Hippocampal formation (tissue), 2 donors: ENCODE measurements around the gene UBA3.
A peak's percentile ranks its signal among the peaks of the same experiment; 100 is the strongest.

Experiments used
- DNase-seq, 2 donors: peaks; one replicate each; lab custom pipeline; 2025; lab: John Stamatoyannopoulos, UW

Gene UBA3

DNA sequence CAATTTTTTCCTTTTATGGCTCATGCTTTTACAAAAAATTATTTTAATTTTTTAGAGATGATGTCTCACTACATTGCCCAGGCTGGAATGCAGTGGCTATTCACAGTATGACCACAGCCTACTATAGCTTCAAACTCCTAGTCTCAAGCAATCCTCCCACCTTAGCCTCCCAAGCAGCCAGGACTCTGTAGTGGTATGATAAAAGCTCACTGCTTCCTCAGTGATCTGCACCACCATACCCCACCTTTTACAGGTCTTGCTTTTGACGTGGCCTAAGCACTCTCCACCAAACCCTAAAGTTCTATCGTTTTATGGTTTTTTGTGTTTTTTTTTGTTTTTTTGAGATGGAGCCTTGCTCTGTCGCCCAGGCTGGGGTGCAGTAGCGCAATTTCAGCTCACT lies 14.0 kb downstream of the UBA3 start:
- DNase-seq, result no peak

DNA sequence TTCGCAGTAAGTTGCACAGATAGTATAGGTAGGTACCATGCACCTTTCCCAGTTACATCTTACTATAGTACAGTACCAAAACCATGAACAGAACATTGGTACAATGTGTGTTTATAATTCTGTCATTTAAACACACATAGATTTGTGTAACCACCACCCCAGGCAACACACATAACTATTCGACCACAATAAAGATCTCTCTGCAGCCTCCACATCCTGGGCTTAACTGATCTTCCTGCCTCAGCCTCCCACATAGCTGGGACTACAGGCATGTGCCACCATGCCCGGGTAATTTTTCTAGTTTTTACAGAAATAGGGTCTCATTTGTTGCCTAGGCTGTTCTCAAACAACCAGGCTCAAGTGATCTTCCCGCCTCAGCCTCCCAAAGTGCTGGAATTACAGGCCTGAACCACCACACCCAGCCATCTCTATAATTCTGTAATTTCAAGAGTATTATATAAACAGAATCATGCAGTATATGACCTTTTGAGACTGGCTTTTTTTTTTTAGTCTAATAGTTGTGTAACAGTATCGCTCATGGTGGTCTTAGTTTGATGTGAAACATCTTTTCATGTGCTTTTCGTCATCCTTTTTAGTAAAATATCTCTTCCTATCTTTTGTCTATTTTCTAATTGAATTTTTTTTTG lies 14.7 kb downstream of the UBA3 start:
- DNase-seq, result no peak

DNA sequence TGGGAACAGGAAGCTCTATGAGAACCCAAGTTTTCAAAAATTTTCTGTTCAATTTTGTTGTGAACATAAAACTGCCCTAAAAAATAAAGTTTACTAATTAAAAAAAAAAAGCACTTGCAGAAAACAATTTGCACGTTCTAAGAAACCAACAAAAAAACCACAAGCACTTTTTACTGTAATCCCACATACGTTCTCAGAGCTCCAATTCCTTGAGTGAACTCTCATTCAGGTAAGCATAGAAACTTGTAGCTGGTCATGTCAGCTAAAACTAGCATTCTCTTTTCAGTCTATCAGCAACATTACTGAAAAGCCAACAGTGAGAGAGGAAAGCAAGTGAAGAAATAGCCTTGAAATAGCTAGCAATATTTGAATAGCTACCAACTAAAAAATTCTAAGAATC lies 16.5 kb downstream of the UBA3 start:
- no peak for DNase-seq

DNA sequence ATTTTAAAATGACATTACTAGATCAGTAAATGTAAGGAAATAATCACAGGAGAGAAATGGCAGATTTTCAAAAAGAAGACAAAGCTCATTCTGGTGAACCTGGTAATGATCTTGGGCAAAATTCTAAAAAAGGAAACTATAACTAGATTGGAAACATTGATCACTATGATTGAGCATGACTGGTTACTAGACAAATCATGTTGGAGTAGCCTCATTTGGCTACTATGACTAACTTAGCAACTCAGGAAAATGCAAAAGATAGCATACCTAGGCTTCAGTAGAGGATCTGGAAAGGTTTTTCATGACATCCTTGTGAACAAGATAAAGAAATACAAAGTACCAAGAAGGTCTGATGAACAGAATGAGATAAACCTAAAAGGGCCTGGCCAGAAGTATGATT lies 20.5 kb downstream of the UBA3 start:
- no peak for DNase-seq

DNA sequence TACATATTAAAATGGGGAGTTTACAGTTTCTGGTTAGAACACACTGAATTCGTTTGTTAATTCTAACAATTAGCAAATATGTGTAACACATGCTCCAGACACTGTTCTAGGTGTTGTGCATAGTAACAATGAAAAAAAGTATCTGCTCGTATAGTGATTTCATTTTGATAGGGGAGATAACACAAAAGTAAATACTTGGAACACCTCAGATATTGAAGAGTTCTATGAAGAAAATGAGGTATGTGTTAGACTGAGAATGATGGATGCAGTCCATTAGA lies 21.3 kb downstream of the UBA3 start:
- no peak for DNase-seq

DNA sequence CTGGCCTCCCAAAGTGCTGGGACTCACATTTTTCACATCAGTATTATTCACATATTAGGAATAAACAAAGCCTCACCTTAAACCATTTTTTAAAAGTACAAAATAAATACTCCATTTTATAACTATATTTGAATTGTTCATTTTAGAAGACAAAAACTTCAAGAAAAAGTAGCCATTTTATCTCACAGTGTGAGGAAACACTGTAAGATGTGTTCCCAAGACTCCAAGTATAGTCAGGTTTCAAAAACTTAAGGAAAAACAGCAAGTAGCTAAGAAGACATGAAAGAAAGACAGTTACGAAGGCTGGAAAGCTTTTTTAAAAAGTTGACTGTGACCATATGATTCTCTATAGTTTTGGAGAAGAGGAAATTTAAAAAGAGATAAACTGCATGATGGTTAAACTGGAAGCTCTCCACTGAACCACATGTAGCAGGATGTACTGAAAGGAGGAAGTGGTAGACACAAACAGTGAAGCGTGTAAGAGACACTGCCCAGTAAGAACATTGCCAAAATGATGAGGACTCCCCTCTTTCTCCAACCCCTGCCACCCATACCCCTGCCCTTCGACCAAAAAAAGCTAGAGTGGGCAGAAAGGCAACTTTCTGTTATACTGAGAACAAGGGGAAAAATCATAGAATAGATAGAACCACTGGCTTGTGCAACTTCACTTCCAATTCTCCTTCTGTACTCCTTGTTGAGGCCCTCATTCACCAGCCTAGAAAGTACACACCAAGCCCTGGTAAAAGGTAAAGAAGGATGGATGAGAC lies 21.8 kb downstream of the UBA3 start:
- no peak for DNase-seq

DNA sequence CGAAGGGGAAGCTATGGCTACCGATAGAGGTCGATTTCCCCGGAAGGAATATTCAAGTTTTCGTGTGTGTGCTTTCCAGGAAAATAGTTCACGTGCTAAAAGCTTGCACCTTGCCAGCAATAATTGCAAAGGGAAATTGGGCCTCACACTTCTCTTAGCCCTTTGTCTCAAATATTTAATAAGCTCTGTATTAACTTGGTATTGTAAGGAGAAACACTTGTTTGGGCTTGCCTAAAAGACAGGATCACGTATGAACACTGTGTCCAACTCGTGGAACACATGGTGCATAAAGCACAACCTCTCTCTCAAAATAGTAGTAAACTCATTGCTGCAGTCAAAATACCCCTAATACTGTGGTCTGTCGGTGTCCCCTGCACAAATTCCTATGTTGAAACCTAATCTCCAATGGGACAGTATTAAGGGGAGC lies 27.7 kb downstream of the UBA3 start:
- no peak for DNase-seq

DNA sequence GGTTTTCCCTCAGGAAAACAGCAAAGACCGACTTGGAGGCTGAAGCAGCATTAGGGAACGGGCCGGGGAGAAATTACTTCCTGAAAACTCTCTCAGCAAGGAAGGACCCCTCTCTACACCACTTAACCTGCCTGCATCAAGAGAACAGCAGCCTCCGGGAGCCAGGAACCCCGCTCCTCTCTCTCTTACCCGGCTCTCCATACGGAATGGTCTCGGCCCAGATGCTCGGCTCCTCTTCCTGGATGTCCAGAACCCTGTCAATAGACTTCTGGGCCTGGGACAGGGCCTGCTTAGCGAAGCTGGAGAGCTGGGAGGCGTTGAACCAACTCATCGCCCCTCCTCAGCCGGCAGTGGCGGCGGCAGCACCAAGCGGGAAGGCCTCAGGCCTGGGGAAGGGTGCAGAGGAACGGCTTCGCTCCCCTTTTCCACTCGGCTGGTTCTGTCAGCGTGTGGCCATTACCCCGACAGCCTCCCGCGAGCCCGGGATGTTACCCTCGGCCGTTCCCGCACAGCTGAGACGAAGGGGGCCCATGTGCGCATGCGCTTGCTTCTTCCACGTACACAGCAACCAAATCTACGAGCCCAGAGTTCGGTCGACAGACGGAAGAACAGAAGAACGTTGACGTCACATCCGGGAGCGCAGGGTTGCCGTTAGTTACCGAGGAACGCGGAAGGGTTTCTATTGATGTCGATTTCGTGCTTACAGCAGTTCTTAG lies 28.3 kb downstream of the UBA3 start, which contains the start of gene TMF1:
Gene TMF1, minus strand, starts transcription at position 578 of the 716 bp plus-strand sequence. Its CDS starts 247 bp downstream, at position 331.
- no peak for DNase-seq

DNA sequence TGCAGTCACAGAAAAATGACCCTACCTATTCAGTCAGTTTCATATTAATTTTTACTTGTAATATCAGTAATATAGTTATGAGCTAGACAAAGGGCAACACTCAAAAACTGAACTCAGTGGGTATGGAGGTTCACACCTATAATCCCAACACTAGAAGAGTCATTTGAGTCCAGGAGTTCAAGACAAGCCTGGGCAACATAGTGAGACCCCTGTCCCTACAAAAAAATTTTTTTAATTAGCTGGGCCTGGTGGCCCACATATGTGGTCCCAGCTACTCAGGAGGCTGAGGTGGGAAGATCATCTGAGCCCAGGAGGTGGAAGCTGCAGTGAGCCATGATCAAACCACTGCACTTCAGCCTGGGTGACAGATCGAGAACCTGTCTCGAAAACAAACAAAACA lies 31.2 kb downstream of the UBA3 start:
- DNase-seq, result no peak

DNA sequence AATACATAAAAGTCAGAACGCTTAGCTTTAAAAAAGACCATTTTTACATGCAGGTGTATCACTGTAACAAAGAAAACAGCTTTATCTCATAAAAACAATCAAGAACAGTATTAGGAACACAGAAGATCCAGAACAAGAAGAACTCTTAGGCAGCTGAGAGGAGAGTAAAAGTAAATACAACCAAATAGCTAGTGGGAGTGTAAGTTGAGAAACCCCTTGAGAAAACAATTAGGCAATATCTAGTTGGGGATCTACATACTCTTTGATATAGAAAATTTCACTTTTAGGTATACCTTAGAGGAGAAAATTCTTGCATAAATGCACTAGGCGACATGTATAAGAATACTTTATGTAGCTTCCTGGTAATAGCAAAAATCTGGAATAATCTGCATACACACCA lies 35.6 kb downstream of the UBA3 start:
- no peak for DNase-seq

DNA sequence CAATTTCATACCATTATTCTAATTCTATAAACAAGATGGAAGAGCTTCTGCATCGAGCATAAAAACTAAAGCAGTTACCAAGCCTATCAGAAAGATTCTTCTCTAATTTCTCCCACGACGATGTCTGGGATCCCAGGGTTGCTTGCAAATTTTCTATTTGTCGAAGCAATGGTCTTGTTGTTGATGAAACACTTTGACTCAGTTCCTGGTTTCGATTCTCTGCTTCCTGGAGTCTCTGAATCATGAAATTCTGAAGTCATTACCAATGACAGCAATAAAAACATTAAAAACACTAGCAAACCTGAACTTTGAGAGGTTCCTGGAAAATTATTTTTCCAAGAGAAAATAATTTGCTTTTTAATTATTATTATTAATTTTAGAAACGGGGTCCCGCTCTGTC lies 46.7 kb downstream of the UBA3 start:
- DNase-seq, result no peak

DNA sequence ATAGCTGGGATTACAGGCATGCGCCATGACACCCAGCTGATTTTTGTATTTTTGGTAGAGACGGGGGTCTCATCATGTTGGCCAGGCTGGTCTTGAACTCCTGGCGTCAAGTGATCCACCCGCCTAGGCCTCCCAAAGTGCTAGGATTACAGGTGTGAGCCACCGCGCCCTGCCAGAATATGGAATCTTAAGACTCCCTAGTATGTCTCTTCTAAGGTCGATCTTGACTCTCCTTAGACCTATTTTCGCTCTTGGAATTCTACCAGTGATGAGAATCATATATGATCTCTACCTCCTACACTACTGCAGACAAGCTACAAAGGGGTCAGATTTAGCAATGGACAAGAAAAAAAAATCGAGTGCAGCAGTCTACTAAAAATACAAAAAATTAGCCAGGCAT lies 47.4 kb downstream of the UBA3 start:
- DNase-seq, result no peak

DNA sequence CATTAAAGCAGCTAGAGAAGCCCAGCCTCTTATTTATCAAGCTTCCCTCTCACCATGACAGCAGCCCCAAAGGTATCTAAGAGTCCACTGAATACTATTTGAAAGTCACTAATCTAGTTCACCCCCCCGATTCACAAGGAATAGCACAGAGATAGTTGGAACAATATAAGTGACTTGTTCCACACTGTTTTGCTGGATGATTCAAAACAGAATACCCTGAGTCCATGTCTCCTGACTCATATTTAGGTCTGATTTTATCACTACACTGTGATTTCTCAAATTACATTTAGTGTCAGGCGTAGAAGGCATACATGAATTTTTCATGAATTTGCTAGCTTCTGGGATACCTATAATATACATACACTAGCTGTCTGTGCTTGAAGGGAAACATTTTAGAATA lies 48.0 kb downstream of the UBA3 start:
- no peak for DNase-seq

DNA sequence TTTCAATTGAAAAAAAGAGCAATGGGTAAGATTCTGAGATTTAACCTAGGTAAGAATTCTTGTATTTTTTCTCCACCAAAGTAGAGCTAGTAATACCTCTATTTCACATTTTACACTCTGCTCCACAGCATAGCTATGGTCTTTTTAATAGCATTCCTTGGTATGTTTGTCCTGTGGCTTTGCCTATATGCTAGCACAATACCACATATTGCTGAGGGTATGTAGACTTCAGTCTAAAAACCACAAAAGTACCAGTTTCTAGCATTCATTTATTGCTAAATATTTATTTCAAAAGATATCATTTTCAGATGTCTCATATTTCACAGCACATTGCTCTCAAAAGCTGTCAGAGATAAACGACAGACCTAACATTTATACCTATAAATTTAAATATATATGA lies 48.5 kb downstream of the UBA3 start:
- DNase-seq, result no peak

DNA sequence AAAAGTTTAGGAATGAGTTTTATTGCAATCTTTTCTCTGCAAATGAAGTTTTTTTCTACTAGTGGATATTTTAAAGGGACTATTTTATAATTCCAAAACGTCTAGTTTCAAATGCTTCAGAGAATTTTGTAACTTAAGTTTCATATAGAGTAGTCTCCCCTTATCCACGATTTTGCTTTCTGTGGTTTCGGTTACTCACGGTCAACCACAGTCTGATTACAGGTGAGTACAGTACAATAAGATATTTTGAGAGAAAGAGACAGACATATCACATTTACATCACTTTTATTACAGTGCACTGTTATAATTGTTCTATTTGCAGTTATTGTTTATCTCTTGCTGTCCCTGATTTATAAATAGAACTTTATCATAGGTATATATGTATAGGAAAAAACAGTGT lies 59.3 kb downstream of the UBA3 start:
- no peak for DNase-seq

DNA sequence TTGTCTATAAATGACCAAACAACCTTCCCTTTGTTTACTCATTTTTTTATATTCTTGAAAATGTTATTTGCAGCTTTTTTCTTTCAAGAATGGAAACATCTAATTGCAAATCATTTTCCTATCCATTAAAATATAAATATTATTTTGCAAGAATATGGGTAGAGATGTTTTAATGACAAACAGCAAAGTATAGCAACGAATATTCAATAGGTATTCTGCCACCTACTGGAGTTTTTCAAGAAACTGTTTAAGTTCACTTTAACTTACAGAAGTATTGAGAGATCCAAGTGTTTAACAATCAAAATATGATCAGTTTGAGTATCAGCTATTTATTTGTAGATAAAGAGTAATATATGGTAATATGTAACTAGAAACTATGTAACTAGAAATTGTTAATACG lies 59.7 kb downstream of the UBA3 start:
- DNase-seq, result no peak

DNA sequence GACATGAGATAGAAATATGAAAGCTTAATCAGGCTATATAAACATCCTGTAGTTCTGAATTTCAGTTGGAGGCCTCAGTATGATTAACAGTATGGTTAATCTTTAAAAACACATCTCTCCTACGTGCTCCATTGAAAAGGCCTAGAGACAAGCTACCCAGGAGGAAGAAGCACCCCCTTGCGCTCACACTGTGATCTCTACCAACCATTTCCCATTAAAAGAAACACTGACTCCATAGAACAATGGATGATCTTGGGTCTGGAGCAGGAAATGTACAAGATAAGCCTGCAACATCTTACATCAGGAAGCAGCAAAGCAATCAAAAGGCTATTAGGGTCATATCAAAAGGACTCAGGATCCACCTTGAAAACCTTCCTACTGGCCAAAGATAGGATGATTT lies 63.3 kb downstream of the UBA3 start:
- no peak for DNase-seq

DNA sequence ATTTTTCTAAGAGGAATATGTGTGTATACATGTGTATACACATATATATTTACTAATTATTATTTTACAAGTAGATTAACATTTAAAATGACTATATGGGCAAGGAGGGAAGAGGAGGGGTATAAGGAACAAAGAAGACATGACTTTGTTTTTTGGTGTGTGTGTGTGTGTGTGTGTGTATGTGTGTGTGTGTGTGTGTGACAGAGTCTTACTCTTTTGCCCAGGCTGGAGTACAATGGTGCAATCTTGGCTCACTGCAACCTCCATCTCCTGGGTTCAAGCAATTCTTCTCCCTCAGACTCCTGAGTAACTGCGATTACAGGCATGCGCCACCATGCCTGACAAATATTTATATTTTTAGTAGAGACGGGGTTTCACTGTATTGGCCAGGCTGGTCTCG lies 64.1 kb downstream of the UBA3 start:
- no peak for DNase-seq

DNA sequence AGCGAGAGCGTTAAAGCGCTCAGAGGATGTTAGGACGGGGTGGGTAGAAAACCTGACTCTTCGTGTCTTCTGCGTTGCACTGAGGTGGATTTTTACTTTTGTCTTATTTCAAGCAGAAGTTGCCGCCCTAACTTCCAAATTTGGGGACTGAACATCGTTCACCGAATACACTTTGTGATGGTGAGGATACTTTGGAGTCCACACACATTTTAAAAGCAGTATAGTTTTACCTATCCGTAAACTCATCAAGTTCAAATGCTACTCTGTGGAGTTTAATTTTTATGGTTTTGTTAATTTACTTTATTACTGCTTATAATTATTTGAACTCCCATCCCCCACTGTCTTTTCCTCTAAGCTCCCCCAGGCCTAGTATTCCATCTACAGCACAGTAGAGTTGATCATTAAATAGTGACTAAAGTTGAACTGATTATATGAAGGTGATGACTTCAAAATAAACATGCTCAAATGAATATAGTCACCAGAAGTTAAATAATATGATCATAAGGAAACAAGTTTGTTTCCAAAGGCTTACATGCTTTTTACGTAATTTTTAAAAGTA lies 66.1 kb downstream of the UBA3 start:
- no peak for DNase-seq

DNA sequence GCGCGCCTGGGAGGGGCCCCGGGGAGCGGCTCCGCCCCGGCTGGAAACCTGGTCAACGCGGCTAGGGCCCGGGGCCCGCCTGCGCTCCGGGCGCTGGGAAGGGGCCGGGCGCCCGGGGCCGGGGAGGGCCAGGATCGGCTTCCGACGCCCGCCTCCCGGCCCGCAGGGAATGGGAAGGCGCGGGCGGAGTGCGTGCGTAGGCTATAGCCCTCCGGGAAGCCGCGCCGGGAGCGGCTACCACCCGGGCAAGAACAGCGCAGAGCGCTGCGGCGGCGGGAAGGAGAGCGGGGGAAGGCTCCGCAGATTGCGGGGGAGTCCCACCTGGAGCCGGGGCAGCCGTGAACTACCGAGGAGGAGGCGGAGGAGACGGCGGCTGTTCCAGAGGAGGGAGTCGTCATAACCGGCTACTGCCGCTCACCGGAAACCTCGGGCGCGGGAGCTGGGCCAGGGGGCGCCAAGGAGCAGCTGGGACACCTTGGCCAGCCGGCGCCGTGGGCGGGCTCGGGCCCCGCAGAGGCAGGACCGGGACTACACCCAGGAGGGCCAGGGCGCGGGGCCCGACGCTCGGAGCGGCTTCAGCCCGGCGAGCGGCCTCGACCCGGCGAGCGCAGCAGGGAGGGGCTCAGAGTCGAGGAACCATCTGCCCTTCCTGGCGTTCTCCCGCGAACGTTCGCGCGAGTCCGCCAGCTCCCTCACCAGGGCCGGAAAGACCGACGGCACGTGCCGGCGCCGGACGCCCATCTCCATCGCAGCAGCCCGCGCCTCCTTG lies 66.7 kb downstream of the UBA3 start, which contains the start of gene EOGT:
Gene EOGT, minus strand, starts transcription at position 432 of the 769 bp plus-strand sequence. CDS start 3,838 bp downstream, outside the sequence.
- peak; percentile 56 to 75 for DNase-seq

DNA sequence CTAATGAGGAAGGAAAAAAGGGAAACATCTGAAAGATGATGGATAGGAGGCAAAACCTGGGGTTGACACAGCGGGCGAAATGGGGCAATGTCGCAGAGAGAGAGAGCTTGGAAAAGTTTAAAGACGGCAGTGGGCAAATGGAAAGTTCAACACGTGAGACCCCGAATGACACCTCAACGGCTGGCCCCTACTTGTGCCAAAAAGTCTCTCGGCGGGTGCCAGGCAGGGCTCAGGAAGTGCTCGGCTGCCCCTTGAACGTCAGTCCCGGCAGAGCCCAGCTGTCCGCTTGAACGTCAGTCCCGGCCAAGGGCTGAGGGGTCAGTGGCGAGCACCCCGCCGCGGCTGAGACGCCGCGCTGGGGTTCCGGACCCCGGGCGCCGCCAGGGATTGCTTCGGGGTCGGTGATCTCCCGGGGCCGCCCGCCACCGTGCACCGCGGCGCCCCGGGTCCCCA lies 67.3 kb downstream of the UBA3 start:
- DNase-seq, result peak in 1 of 2 donors; percentile 27
